GM18909 (cell line): ENCODE data around the gene SLC36A1.
A peak's percentile ranks its signal among the peaks of the same experiment; 100 is the strongest.

Source experiments
- ATAC-seq: cut with Tn5 transposase; IDR thresholded peaks from one replicate; pipeline ENCODE4 v1.9.1; 2021; ENCODE audit warnings: mild to moderate bottlenecking; ENCODE audit not compliant: unreplicated experiment, poor library complexity

SLC36A1 gene

DNA sequence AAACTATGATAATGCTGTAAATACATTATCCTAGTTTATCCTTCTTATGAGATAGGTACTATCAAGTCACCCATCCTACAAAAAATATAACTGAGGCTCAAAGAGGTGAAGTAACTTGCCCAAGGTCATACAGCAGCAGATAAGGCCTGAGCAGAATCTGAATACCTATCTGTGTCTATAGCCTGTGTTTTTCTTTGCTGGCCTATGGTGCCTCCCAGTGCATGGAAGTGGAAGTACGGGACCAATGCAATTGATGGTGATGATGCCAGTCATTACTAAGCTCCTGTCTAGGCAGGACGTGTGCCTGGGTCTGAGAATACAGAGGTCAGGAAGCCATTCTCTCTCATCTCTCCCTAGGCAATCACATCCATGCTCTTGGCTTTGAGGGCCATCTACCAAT, 75.9 kb downstream of the SLC36A1 start:
- ATAC-seq: peak; percentile 89

GRCh38 chr5:151528153-151528552, 80.8 kb downstream of the SLC36A1 start:
- ATAC-seq: no peak

GRCh38 chr5:151528996-151529395, 81.6 kb downstream of the SLC36A1 start:
- ATAC-seq: no peak

- ATAC-seq: no peak
Observed at GRCh38 chr5:151531581-151531980, 84.2 kb downstream of the SLC36A1 start.

DNA sequence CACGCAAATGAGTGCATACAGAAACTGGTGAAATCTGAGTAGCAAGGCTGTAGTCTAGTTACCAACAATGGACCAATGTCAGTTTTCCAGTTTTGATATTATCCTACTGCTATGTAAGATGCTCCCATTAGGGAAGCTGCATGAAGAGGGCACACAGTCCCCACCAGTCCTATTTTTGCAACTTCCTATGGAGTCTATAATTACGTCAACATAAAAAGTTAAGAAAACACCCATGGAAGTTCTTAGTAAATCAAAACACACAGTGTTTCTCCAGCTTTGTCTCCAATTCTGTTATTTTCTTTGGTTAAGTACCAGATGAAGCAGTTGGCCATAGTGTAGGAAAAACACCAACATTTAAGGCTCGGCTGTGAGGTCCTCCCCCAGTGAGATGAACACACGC, 85.0 kb downstream of the SLC36A1 start:
- no peak for ATAC-seq

- ATAC-seq: no peak
Observed at GRCh38 chr5:151534350-151534749, 86.9 kb downstream of the SLC36A1 start.

DNA sequence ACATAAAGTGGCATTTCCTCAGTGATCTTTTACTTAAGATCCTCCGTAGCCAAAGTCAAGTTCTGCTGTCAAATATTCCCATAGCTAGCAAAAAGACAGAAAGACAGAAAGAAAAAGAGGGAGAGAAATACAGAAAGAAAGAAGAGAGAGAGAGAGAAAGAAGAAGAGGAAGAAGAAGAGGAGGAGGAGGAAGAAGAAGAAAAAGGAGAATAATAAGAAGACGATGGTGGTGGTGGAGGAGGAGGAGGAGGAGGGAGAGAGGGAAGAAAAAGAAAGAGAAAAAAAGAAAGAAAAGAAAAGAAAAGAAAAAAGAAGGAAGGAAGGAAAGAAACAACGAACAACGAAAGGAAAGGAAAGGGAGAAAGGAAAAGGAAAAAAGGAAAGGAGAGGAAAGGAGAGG, 89.6 kb downstream of the SLC36A1 start:
- ATAC-seq: no peak

- ATAC-seq: no peak
Observed at GRCh38 chr5:151541571-151541970, 94.2 kb downstream of the SLC36A1 start.
